Lower leg skin (tissue), 3 donors: Measurements from ENCODE around the gene GPR61.

Experiments used
- POLR2A ChIP-seq, 2 donors: fragments of 450-650 bp; IDR thresholded peaks; one replicate each; pipeline ENCODE4 v1.6.1; 2016 to 2017; ENCODE audit warnings: antibody characterized with exemption in 2 of 2, mild to moderate bottlenecking in 1 of 2, moderate library complexity in 1 of 2
- TF ChIP-seq, protein P1 (sequence below), 3 donors: fragments of 450-650 bp; IDR thresholded peaks; one replicate each; pipeline ENCODE4 v1.5.1; 2016; ENCODE audit warnings: antibody characterized with exemption in 3 of 3, mild to moderate bottlenecking in 3 of 3, moderate library complexity in 2 of 3

DNA sequence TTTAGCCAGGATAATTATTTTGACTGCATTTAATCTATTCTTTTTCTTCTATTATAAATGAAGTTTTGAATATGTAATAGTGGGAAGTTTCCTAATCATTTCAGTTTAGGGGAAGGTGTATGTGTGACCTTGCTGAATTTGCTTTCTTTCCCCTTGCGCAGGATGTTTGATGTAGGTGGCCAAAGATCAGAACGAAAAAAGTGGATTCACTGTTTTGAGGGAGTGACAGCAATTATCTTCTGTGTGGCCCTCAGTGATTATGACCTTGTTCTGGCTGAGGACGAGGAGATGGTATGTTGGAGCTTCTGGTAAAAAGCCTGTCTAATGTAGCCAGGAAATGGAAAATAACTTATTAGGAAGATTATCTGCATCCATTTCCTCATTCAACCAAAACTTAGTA lies 46.4 kb downstream of the GPR61 start:
- TF ChIP-seq POLR2A (IDR thresholded peaks at IDR 0.05): no peak
- TF ChIP-seq, protein P1, sequence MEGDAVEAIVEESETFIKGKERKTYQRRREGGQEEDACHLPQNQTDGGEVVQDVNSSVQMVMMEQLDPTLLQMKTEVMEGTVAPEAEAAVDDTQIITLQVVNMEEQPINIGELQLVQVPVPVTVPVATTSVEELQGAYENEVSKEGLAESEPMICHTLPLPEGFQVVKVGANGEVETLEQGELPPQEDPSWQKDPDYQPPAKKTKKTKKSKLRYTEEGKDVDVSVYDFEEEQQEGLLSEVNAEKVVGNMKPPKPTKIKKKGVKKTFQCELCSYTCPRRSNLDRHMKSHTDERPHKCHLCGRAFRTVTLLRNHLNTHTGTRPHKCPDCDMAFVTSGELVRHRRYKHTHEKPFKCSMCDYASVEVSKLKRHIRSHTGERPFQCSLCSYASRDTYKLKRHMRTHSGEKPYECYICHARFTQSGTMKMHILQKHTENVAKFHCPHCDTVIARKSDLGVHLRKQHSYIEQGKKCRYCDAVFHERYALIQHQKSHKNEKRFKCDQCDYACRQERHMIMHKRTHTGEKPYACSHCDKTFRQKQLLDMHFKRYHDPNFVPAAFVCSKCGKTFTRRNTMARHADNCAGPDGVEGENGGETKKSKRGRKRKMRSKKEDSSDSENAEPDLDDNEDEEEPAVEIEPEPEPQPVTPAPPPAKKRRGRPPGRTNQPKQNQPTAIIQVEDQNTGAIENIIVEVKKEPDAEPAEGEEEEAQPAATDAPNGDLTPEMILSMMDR (IDR thresholded peaks at IDR 0.05): no peak
